H9 (cell line): ENCODE data around the gene CTNNA3. TPM values are rescaled to one million over a fixed set of nuclear protein-coding genes. Genes with fewer than 3 reads are reported as not detected.

ENCODE experiments used
- DNase-seq: peaks from one replicate; pipeline ENCODE4 v3.0.0-alpha.2; 2017
- H2AFZ ChIP-seq: one replicate; pipeline ENCODE4 v1.6.1; 2013; ENCODE audit warnings: mild to moderate bottlenecking, low read length, control low read depth, moderate library complexity
- H2AK5ac ChIP-seq: 2 replicates; pipeline ENCODE4 v1.6.1; 2013; ENCODE audit warnings: low read length, control low read depth, mixed read lengths; ENCODE audit not compliant: insufficient read length
- H2BK120ac ChIP-seq: one replicate; pipeline ENCODE4 v1.6.1; 2013; ENCODE audit warnings: low read depth, mild to moderate bottlenecking, low read length, control low read depth, inconsistent platforms; ENCODE audit not compliant: poor library complexity, severe bottlenecking
- H2BK12ac ChIP-seq: 2 replicates; pipeline ENCODE4 v1.6.1; 2013; ENCODE audit warnings: low read length, control low read depth, mixed read lengths, low read depth; ENCODE audit not compliant: insufficient read length
- H2BK15ac ChIP-seq: 2 replicates; pipeline ENCODE4 v1.6.1; 2013; ENCODE audit warnings: low read depth, low read length, control low read depth
- H2BK20ac ChIP-seq: one replicate; pipeline ENCODE4 v1.6.1; 2013; ENCODE audit warnings: low read depth, mild to moderate bottlenecking, low read length, control low read depth, inconsistent platforms; ENCODE audit not compliant: poor library complexity, severe bottlenecking
- H2BK5ac ChIP-seq: 2 replicates; pipeline ENCODE4 v1.6.1; 2013; ENCODE audit warnings: low read length, control low read depth, mixed read lengths; ENCODE audit not compliant: insufficient read length
- H3K14ac ChIP-seq: 2 replicates; pipeline ENCODE4 v1.6.1; 2013; ENCODE audit warnings: low read length, control low read depth; ENCODE audit not compliant: insufficient read depth
- H3K18ac ChIP-seq: 2 replicates; pipeline ENCODE4 v1.6.1; 2013; ENCODE audit warnings: low read depth, mild to moderate bottlenecking, mixed read lengths, low read length, control low read depth; ENCODE audit not compliant: insufficient read length
- H3K23ac ChIP-seq: 2 replicates; pipeline ENCODE4 v1.6.1; 2013; ENCODE audit warnings: low read length, control low read depth, mixed read lengths, low read depth; ENCODE audit not compliant: insufficient read length
- H3K23me2 ChIP-seq: 2 replicates; pipeline ENCODE4 v1.6.1; 2013; ENCODE audit warnings: low read depth, mild to moderate bottlenecking, mixed read lengths, low read length, control low read depth; ENCODE audit not compliant: insufficient read length, poor library complexity, severe bottlenecking
- H3K27ac ChIP-seq: 2 replicates; pipeline ENCODE4 v1.5.1; 2013; ENCODE audit warnings: low read length, control low read depth, mixed read lengths, low read depth; ENCODE audit not compliant: insufficient read length
- H3K27me3 ChIP-seq: 2 replicates; pipeline ENCODE4 v1.6.1; 2013; ENCODE audit warnings: low read length, control low read depth, inconsistent platforms; ENCODE audit not compliant: insufficient read depth
- H3K4ac ChIP-seq: 2 replicates; pipeline ENCODE4 v1.6.1; 2013; ENCODE audit warnings: low read depth, mild to moderate bottlenecking, control low read depth, inconsistent platforms, low read length, moderate library complexity
- H3K4me1 ChIP-seq: 2 replicates; pipeline ENCODE4 v1.6.1; 2013; ENCODE audit warnings: low read length, control low read depth, inconsistent platforms; ENCODE audit not compliant: insufficient read depth
- H3K4me2 ChIP-seq: 2 replicates; pipeline ENCODE4 v1.6.1; 2013; ENCODE audit warnings: low read length, control low read depth, mixed read lengths; ENCODE audit not compliant: insufficient read length, insufficient read depth
- H3K56ac ChIP-seq: 2 replicates; pipeline ENCODE4 v1.6.1; 2013; ENCODE audit warnings: low read depth, mild to moderate bottlenecking, mixed read lengths, low read length, control low read depth; ENCODE audit not compliant: insufficient read length
- H3K79me1 ChIP-seq: 2 replicates; pipeline ENCODE4 v1.6.1; 2013; ENCODE audit warnings: low read depth, mild to moderate bottlenecking, moderate library complexity, low read length, control low read depth, inconsistent platforms; ENCODE audit not compliant: insufficient read depth, poor library complexity, severe bottlenecking
- H3K79me2 ChIP-seq: 2 replicates; pipeline ENCODE4 v1.6.1; 2013; ENCODE audit warnings: low read length, control low read depth, inconsistent platforms; ENCODE audit not compliant: insufficient read depth
- H3K9ac ChIP-seq: 2 replicates; pipeline ENCODE4 v1.6.1; 2013; ENCODE audit warnings: low read length, control low read depth, mixed read lengths; ENCODE audit not compliant: insufficient read length; ENCODE audit errors: extremely low read depth
- H3K9me3 ChIP-seq: one replicate; pipeline ENCODE4 v1.6.1; 2013; ENCODE audit warnings: low read depth, low read length, inconsistent platforms; ENCODE audit not compliant: control insufficient read depth
- H3T11ph ChIP-seq: one replicate; pipeline ENCODE4 v1.6.1; 2013; ENCODE audit warnings: mild to moderate bottlenecking, low read length, control low read depth, inconsistent platforms
- H4K20me1 ChIP-seq: one replicate; pipeline ENCODE4 v1.6.1; 2013; ENCODE audit not compliant: control insufficient read depth, insufficient read length, insufficient read depth
- H4K5ac ChIP-seq: 2 replicates; pipeline ENCODE4 v1.6.1; 2013; ENCODE audit warnings: low read depth, mild to moderate bottlenecking, mixed read lengths, low read length, control low read depth; ENCODE audit not compliant: insufficient read length
- H4K8ac ChIP-seq: replicated peaks from 2 replicates; pipeline ENCODE4 v1.6.1; 2013; ENCODE audit warnings: low read length, control low read depth, mixed read lengths, low read depth; ENCODE audit not compliant: insufficient read length
- H4K91ac ChIP-seq: 2 replicates; pipeline ENCODE4 v1.6.1; 2013; ENCODE audit warnings: low read depth, mild to moderate bottlenecking, moderate library complexity, mixed read lengths, low read length, control low read depth; ENCODE audit not compliant: insufficient read length
- H3K27ac Mint-ChIP-seq, 3 experiments: 2 replicates in 2 of 3; 3 replicates in 1 of 3; pipeline ENCODE4 v1.8.0; 2020 to 2021; ENCODE audit warnings: mixed read lengths in 3 of 3, mild to moderate bottlenecking in 1 of 3, moderate library complexity in 1 of 3
- H3K27me3 Mint-ChIP-seq: 2 replicates; pipeline ENCODE4 v1.8.0; 2021; ENCODE audit warnings: low read depth, mild to moderate bottlenecking, moderate library complexity, mixed read lengths
- H3K36me3 Mint-ChIP-seq, 3 experiments: 2 replicates in 2 of 3; 3 replicates in 1 of 3; pipeline ENCODE4 v1.8.0; 2020 to 2021; ENCODE audit warnings: low read depth in 3 of 3, mixed read lengths in 3 of 3; ENCODE audit not compliant: insufficient read depth in 1 of 3
- H3K4me1 Mint-ChIP-seq, 2 experiments: 2 replicates each; pipeline ENCODE4 v1.8.0; 2020; ENCODE audit warnings: mixed read lengths in 2 of 2
- H3K4me3 Mint-ChIP-seq, 2 experiments: 2 replicates in 1 of 2; 3 replicates in 1 of 2; pipeline ENCODE4 v1.8.0; 2020 to 2021; ENCODE audit warnings: mild to moderate bottlenecking in 2 of 2, mixed read lengths in 2 of 2, moderate library complexity in 1 of 2
- H3K9me3 Mint-ChIP-seq, 2 experiments: 2 replicates in 1 of 2; 3 replicates in 1 of 2; pipeline ENCODE4 v1.8.0; 2020; ENCODE audit warnings: mild to moderate bottlenecking in 2 of 2, mixed read lengths in 2 of 2, moderate library complexity in 1 of 2
- WGBS: extraction: QIAGEN DNeasy Blood & Tissue Kit; methylation state at CpG from one replicate; pipeline ENCODE4 v1.1.7; 2013; ENCODE audit warnings: missing lambda C conversion rate, low lambda C conversion rate, mixed read lengths; ENCODE audit not compliant: insufficient read length; ENCODE audit errors: extremely low coverage; 5-methylcytosine and 5-hydroxymethylcytosine counted together
- total RNA-seq: library from RNA; stranded (reverse); gene quantifications from 2 replicates; pipeline ENCODE4 v1.2.1, GENCODE V29; 2021
- TF ChIP-seq, protein P1 (sequence below): fragments of 200-600 bp; sonication (generic); conservative IDR thresholded peaks from 3 replicates; pipeline ENCODE4 v1.8.0; 2021; ENCODE audit warnings: antibody characterized with exemption, mild to moderate bottlenecking

Gene CTNNA3
- total RNA-seq, 1 experiment from 2014 or later, result 3.3 TPM

DNA sequence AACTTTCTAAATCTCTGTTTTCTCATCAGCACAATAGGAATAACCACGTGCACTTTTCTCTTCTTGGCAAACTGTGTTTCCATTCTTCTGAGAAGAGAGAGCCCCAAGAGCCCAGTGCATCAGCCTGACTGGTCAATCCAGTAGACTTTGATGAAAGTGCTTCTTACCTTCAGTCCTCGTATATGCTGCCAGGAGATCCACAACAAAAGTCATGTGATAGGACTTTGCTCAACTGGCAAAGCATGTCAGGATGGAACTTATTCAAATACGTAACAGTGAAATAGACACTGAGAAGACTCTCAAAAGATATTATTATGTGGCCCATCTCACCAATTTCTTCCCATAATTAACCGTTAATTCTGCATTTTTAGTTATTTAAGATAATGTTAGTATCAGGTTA lies 1801.6 kb downstream of the CTNNA3 start:
- H3K4me3 Mint-ChIP-seq, result no peak overlapping the region
- Histone ChIP-seq H3K79me1 (no peaks in the 10 kb centered on the region), H2BK12ac (no peak overlapping the region), H4K20me1 (no peaks in the 10 kb centered on the region), H3K4ac (no peak overlapping the region), H3K23me2 (no peaks in the 10 kb centered on the region), H3K14ac (no peak overlapping the region), H4K5ac (no peak overlapping the region), H3K56ac (no peak overlapping the region), H4K91ac (no peak overlapping the region), H3K4me2 (no peak overlapping the region), H4K8ac (no peak overlapping the region), H3K79me2 (no peaks in the 10 kb centered on the region), H3K9me3 (no peaks in the 10 kb centered on the region), H3K4me1 (no peaks in the 10 kb centered on the region), H3K9ac (no peak overlapping the region), H2AK5ac (no peak overlapping the region), H3K27ac (no peak overlapping the region), H2BK15ac (no peak overlapping the region), H2BK120ac (no peak overlapping the region), H3K23ac (no peak overlapping the region), H3K27me3 (no peaks in the 10 kb centered on the region), H3T11ph (no peak overlapping the region), H2AFZ (no peak overlapping the region), H3K18ac (no peak overlapping the region), H2BK5ac (no peak overlapping the region), H2BK20ac (no peak overlapping the region)
- no peak for DNase-seq
- WGBS, result no CpG with 5 or more reads among the region's 4 CpGs
- no peak overlapping the region for H3K27ac Mint-ChIP-seq
- no peaks in the 10 kb centered on the region; a peak in 1 of 4 replicates for H3K4me1 Mint-ChIP-seq
- H3K27me3 Mint-ChIP-seq, result no peaks in the 10 kb centered on the region
- no peaks in the 10 kb centered on the region for H3K36me3 Mint-ChIP-seq
- TF ChIP-seq, protein P1, sequence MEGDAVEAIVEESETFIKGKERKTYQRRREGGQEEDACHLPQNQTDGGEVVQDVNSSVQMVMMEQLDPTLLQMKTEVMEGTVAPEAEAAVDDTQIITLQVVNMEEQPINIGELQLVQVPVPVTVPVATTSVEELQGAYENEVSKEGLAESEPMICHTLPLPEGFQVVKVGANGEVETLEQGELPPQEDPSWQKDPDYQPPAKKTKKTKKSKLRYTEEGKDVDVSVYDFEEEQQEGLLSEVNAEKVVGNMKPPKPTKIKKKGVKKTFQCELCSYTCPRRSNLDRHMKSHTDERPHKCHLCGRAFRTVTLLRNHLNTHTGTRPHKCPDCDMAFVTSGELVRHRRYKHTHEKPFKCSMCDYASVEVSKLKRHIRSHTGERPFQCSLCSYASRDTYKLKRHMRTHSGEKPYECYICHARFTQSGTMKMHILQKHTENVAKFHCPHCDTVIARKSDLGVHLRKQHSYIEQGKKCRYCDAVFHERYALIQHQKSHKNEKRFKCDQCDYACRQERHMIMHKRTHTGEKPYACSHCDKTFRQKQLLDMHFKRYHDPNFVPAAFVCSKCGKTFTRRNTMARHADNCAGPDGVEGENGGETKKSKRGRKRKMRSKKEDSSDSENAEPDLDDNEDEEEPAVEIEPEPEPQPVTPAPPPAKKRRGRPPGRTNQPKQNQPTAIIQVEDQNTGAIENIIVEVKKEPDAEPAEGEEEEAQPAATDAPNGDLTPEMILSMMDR, result no peak
- H3K9me3 Mint-ChIP-seq, result no peaks in the 10 kb centered on the region
